Breast epithelium (tissue), 3 donors: ENCODE results near the gene UCHL1.

Experiments
- CTCF ChIP-seq, 3 donors: fragments of 450-650 bp; IDR thresholded peaks; one replicate each; pipeline ENCODE4 v1.5.1; 2016 to 2017; ENCODE audit warnings: antibody characterized with exemption in 3 of 3, mild to moderate bottlenecking in 3 of 3, moderate library complexity in 3 of 3
- POLR2A ChIP-seq: fragments of 450-650 bp; IDR thresholded peaks from one replicate; pipeline ENCODE4 v1.6.1; 2016; ENCODE audit warnings: antibody characterized with exemption, mild to moderate bottlenecking, moderate library complexity

- TF ChIP-seq POLR2A (no peak), CTCF (IDR thresholded peaks at IDR 0.05) (no peak)
Observed at GRCh38 chr4:41280010-41280409, 23.3 kb downstream of the UCHL1 start.
